BJ (cell line): ENCODE results near the gene PDE4D. TPM values are rescaled to one million over a fixed set of nuclear protein-coding genes. Genes with fewer than 3 reads are reported as not detected.
A peak's percentile ranks its signal among the peaks of the same experiment; 100 is the strongest.

Experiments
- CTCF ChIA-PET: fragments of 350-600 bp; formaldehyde crosslinking; extraction: SDS; loops from one replicate; lab custom pipeline; 2021; ENCODE audit warnings: antibody characterized with exemption, inconsistent platforms; lab: Yijun Ruan, JAX
- POLR2A ChIA-PET: fragments of 300-600 bp; sonication (Branson Sonifier 250); formaldehyde crosslinking; extraction: SDS; loops from one replicate; lab custom pipeline; 2021; ENCODE audit warnings: antibody characterized with exemption; lab: Charles Lee
- DNase-seq: peaks from one replicate; pipeline ENCODE4 v3.0.0-alpha.2; 2011; ENCODE audit warnings: low read depth
- H3K27me3 ChIP-seq: 2 replicates; pipeline ENCODE4 v1.6.0; 2011; ENCODE audit warnings: low read length; ENCODE audit not compliant: control insufficient read depth, insufficient read depth
- H3K36me3 ChIP-seq: 2 replicates; pipeline ENCODE4 v1.5.1; 2011; ENCODE audit warnings: low read length; ENCODE audit not compliant: control insufficient read depth, insufficient read depth
- H3K4me3 ChIP-seq: 2 replicates; pipeline ENCODE4 v1.5.1; 2011; ENCODE audit warnings: low read depth, mild to moderate bottlenecking, control low read depth, low read length
- CTCF ChIP-seq: IDR thresholded peaks from 2 replicates; pipeline ENCODE4 v1.5.1; 2011; ENCODE audit warnings: low read depth, mild to moderate bottlenecking, control low read depth, inconsistent platforms, low read length, moderate library complexity; ENCODE audit not compliant: insufficient read depth
- polyA plus RNA-seq: library from polyadenylated mRNA; depleted of rRNA; stranded (reverse); fragments of >200 nt; gene quantifications from 2 replicates; pipeline ENCODE4 v1.2.3, GENCODE V29; 2011

Gene PDE4D
- polyA plus RNA-seq, 1 experiment, result 2.8 TPM

- no peak for TF ChIP-seq CTCF
- ChIA-PET CTCF (interaction anchor here (0.5 kb wide), 1 partner anchor 48 kb away, joined by 3 read pairs; no protein-coding TSS in a partner anchor), POLR2A (no interaction called here)
- Histone ChIP-seq H3K4me3 (no peak overlapping the region), H3K27me3 (no peaks in the 10 kb centered on the region), H3K36me3 (no peaks in the 10 kb centered on the region)
- DNase-seq, result peak; percentile 35
Observed at GRCh38 chr5:59065554-59065953, 828.0 kb downstream of the PDE4D start.

GRCh38 chr5:59064293-59064692 is 829.2 kb downstream of the PDE4D start:
- DNase-seq, result no peak
- Histone ChIP-seq H3K4me3 (no peak overlapping the region), H3K36me3 (no peaks in the 10 kb centered on the region), H3K27me3 (no peaks in the 10 kb centered on the region)
- ChIA-PET CTCF (no interaction called here), POLR2A (no interaction called here)
- TF ChIP-seq CTCF, result no peak

GRCh38 chr5:59062986-59063683 is 830.4 kb downstream of the PDE4D start:
- ChIA-PET POLR2A (no interaction called here), CTCF (no interaction called here)

GRCh38 chr5:59061377-59061776 is 832.1 kb downstream of the PDE4D start:
- no peaks in the 10 kb centered on the region for H3K27me3 ChIP-seq
- no peaks in the 10 kb centered on the region for H3K36me3 ChIP-seq
- H3K4me3 ChIP-seq, result no peak overlapping the region
- ChIA-PET CTCF (no interaction called here), POLR2A (no interaction called here)
- no peak for DNase-seq
- no peak for TF ChIP-seq CTCF

More at GRCh38 chr5:59062986-59063683, 830.4 kb downstream of the PDE4D start:
- Histone ChIP-seq H3K36me3 (no peaks in the 10 kb centered on the region), H3K4me3 (no peak overlapping the region), H3K27me3 (no peaks in the 10 kb centered on the region)
- TF ChIP-seq CTCF, result no peak
- DNase-seq, result no peak

- no peak for DNase-seq
- H3K27me3 ChIP-seq, result 0 out of 2 replicates have a peak, but pooled peaks cover 2% of the 10 kb centered on the region
- no peak for TF ChIP-seq CTCF
- ChIA-PET POLR2A (no interaction called here), CTCF (no interaction called here)
- no peak overlapping the region for H3K4me3 ChIP-seq
- no peaks in the 10 kb centered on the region for H3K36me3 ChIP-seq
Observed at GRCh38 chr5:59058969-59059687, 834.4 kb downstream of the PDE4D start.
